ENCODE results near the gene MTX2. TPM values are rescaled to one million over a fixed set of nuclear protein-coding genes. Genes with fewer than 3 reads are reported as not detected.
"Not testable (repeated sequence)": the region's sequence is repeated elsewhere in the genome, so short reads cannot be mapped to it uniquely, and the experiment has no call there.

The MTX2 gene
- total RNA-seq, 1 donor from 2014 or later = 25.2 TPM

DNA sequence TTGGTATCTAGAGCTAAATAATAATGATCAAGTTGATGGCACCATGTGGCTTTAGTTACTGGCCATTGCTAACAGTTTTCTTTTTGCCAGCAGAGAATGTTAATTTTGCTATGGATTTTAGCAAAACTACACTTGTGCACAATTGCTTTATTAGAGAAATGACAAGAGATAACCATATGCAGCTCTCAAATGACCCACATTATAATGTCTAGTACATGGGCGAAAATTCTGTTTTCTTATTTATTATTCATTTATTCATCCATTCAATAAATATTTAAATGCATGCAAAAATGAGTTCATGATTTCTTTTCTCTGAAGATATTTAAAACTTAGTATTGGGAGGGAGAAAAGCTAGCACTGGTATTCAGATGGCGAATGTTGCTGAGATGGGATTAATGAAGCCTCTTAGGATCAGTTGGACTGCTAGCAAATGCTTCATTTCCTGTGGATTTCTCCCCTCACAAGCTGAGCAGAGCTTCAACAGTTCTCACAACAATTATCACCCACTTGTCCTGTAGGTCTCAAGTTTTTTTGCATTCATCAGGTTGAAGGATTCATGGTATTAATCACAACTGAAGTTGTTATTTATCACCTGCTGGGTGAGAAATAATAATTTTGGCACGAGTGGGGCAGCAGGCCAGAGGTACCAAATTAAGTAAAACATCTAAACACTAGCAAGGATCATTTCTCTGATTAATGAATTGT lies 95.2 kb downstream of the MTX2 start:
- no peaks in the 10 kb centered on the region for H3K4me1 Mint-ChIP-seq (ENCODE audit: low read depth, unreplicated experiment)
- Histone ChIP-seq H3K9me3 (ENCODE audit: insufficient read depth, low read depth, low read length) (no peaks in the 10 kb centered on the region), H3K27me3 (ENCODE audit: insufficient read depth, low read length) (no peaks in the 10 kb centered on the region), H4K20me1 (ENCODE audit: insufficient read depth, low read length) (no peaks in the 10 kb centered on the region), H3K4me1 (ENCODE audit: insufficient read depth, low read length) (no peaks in the 10 kb centered on the region), H3K27ac (ENCODE audit: low read depth, low read length) (no peak overlapping the region), H2AFZ (ENCODE audit: low read depth, low read length) (no peak overlapping the region), H3K4me3 (ENCODE audit: insufficient read depth, low read depth, low read length) (no peak overlapping the region), H3K36me3 (ENCODE audit: insufficient read depth, low read length) (no peaks in the 10 kb centered on the region), H3K4me2 (ENCODE audit: low read length) (no peak overlapping the region), H3K79me2 (ENCODE audit: insufficient read depth, low read length) (no peaks in the 10 kb centered on the region), H3K9ac (ENCODE audit: low read length) (no peak overlapping the region)
- no peak overlapping the region for H3K4me3 Mint-ChIP-seq (ENCODE audit: unreplicated experiment)
- FAIRE-seq = no peak
- DNase-seq (ENCODE audit: low read depth) = no peak
- no peak overlapping the region for H3K27ac Mint-ChIP-seq (ENCODE audit: unreplicated experiment)
- TF ChIP-seq, protein P1, sequence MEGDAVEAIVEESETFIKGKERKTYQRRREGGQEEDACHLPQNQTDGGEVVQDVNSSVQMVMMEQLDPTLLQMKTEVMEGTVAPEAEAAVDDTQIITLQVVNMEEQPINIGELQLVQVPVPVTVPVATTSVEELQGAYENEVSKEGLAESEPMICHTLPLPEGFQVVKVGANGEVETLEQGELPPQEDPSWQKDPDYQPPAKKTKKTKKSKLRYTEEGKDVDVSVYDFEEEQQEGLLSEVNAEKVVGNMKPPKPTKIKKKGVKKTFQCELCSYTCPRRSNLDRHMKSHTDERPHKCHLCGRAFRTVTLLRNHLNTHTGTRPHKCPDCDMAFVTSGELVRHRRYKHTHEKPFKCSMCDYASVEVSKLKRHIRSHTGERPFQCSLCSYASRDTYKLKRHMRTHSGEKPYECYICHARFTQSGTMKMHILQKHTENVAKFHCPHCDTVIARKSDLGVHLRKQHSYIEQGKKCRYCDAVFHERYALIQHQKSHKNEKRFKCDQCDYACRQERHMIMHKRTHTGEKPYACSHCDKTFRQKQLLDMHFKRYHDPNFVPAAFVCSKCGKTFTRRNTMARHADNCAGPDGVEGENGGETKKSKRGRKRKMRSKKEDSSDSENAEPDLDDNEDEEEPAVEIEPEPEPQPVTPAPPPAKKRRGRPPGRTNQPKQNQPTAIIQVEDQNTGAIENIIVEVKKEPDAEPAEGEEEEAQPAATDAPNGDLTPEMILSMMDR (IDR thresholded peaks at IDR 0.05; ENCODE audit: insufficient read depth, low read depth, low read length) = no peak
- H3K27me3 Mint-ChIP-seq (ENCODE audit: low read depth, unreplicated experiment) = no peaks in the 10 kb centered on the region
- no peaks in the 10 kb centered on the region for H3K9me3 Mint-ChIP-seq (ENCODE audit: unreplicated experiment)
- H3K36me3 Mint-ChIP-seq (ENCODE audit: low read depth, unreplicated experiment) = no peaks in the 10 kb centered on the region

DNA sequence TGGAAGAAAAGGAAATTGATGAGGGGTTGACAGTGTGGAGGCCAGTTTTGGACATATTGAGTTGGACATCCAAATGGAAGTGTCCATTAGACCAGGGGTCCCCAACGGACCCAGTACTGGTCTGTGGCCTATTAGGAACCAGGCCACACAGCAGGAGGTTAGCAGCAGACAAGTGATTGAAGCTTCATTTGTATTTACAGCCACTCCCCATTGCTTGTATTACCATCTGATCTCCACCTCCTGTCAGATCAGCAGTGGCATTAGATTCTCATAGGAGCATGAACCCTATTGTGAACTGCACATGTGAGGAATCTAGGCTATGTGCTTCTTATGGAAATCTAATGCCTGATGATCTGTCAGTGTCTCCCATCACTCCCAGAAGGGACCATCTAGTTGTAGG lies 99.1 kb downstream of the MTX2 start:
- Mint-ChIP-seq H3K27me3 (ENCODE audit: low read depth, unreplicated experiment) (no peaks in the 10 kb centered on the region), H3K9me3 (ENCODE audit: unreplicated experiment) (no peaks in the 10 kb centered on the region), H3K4me3 (ENCODE audit: unreplicated experiment) (no peak overlapping the region), H3K36me3 (ENCODE audit: low read depth, unreplicated experiment) (no peaks in the 10 kb centered on the region), H3K4me1 (ENCODE audit: low read depth, unreplicated experiment) (no peaks in the 10 kb centered on the region), H3K27ac (ENCODE audit: unreplicated experiment) (no peak overlapping the region)
- Histone ChIP-seq H3K4me1 (ENCODE audit: insufficient read depth, low read length) (no peaks in the 10 kb centered on the region), H3K4me3 (ENCODE audit: insufficient read depth, low read depth, low read length) (no peak overlapping the region), H3K9ac (ENCODE audit: low read length) (no peak overlapping the region), H3K4me2 (ENCODE audit: low read length) (no peak overlapping the region), H3K27me3 (ENCODE audit: insufficient read depth, low read length) (no peaks in the 10 kb centered on the region), H3K79me2 (ENCODE audit: insufficient read depth, low read length) (no peaks in the 10 kb centered on the region), H4K20me1 (ENCODE audit: insufficient read depth, low read length) (no peaks in the 10 kb centered on the region), H2AFZ (ENCODE audit: low read depth, low read length) (no peak overlapping the region), H3K36me3 (ENCODE audit: insufficient read depth, low read length) (no peaks in the 10 kb centered on the region), H3K27ac (ENCODE audit: low read depth, low read length) (no peak overlapping the region), H3K9me3 (ENCODE audit: insufficient read depth, low read depth, low read length) (no peaks in the 10 kb centered on the region)
- TF ChIP-seq, protein P1 (IDR thresholded peaks at IDR 0.05; ENCODE audit: insufficient read depth, low read depth, low read length) = no peak
- no peak for TF ChIP-seq EZH2 (IDR thresholded peaks at IDR 0.05; ENCODE audit: insufficient read depth, low read length)
- no peak for DNase-seq (ENCODE audit: low read depth)
- FAIRE-seq = no peak

DNA sequence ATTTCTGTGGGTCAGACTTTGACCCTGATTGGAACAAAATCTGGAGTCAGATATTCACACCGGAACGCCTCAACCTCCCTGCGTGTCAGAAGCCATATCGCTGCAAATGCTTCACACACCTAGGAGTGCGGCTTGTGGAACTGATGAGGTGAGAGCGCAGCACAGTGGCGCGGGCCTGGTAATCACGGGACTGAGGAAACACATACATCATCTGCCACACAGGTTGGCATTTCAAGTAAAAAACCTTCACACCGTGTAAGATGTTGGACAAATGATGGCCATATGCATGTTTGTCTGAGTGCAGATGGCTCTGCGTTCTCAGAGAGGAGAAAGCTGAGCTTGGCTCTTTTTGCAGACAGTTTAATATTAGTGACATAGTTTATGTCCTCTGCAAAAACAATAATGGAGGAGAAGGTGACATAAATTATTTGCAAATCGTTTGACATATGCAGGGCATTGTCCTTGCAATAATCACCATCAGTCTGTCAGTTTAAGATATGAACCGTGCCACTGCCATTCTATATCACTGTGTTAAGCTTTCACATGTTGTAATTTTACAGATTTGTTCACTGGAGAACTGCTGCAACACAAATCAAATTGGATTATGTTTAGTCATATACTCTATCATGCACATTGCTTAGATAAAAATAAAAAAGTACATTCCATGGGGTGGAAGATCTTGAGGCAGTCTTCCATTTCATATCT lies 101.4 kb downstream of the MTX2 start:
- Histone ChIP-seq H3K4me2 (ENCODE audit: low read length) (no peak overlapping the region), H3K9me3 (ENCODE audit: insufficient read depth, low read depth, low read length) (no peaks in the 10 kb centered on the region), H3K79me2 (ENCODE audit: insufficient read depth, low read length) (no peaks in the 10 kb centered on the region), H3K4me1 (ENCODE audit: insufficient read depth, low read length) (no peaks in the 10 kb centered on the region), H3K27me3 (ENCODE audit: insufficient read depth, low read length) (no peaks in the 10 kb centered on the region), H4K20me1 (ENCODE audit: insufficient read depth, low read length) (no peaks in the 10 kb centered on the region), H3K9ac (ENCODE audit: low read length) (no peak overlapping the region), H3K4me3 (ENCODE audit: insufficient read depth, low read depth, low read length) (no peak overlapping the region), H3K27ac (ENCODE audit: low read depth, low read length) (no peak overlapping the region), H3K36me3 (ENCODE audit: insufficient read depth, low read length) (no peaks in the 10 kb centered on the region), H2AFZ (ENCODE audit: low read depth, low read length) (no peak overlapping the region)
- no peak for TF ChIP-seq EZH2 (IDR thresholded peaks at IDR 0.05; ENCODE audit: insufficient read depth, low read length)
- TF ChIP-seq, protein P1 (IDR thresholded peaks at IDR 0.05; ENCODE audit: insufficient read depth, low read depth, low read length) = no peak
- no peaks in the 10 kb centered on the region for H3K4me1 Mint-ChIP-seq (ENCODE audit: low read depth, unreplicated experiment)
- H3K36me3 Mint-ChIP-seq (ENCODE audit: low read depth, unreplicated experiment) = no peaks in the 10 kb centered on the region
- no peak overlapping the region for H3K27ac Mint-ChIP-seq (ENCODE audit: unreplicated experiment)
- H3K9me3 Mint-ChIP-seq (ENCODE audit: unreplicated experiment) = no peaks in the 10 kb centered on the region
- H3K27me3 Mint-ChIP-seq (ENCODE audit: low read depth, unreplicated experiment) = no peaks in the 10 kb centered on the region
- FAIRE-seq (no peak), DNase-seq (ENCODE audit: low read depth) (no peak)
- H3K4me3 Mint-ChIP-seq (ENCODE audit: unreplicated experiment) = no peak overlapping the region

DNA sequence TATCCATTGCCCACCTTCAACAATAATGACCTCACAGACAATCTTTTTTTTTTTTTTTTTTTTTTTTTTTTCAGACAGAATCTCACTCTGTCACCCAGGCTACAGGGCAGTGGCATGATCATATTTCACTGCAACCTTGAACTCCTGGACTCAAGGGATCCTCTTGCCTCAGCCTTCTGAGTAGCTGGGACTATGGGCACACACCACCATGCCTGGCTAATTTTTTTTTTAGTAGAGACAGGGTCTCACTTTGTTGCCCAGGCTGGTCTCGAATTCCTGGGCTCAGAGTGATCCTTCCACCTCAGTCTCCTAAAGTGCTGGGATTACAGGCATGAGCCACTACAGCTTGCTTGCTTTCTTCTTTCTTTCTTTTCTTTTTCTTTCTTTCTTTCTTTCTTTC lies 103.9 kb downstream of the MTX2 start:
- not testable (repeated sequence) for H3K4me2 ChIP-seq (ENCODE audit: low read length); H3K4me3 Mint-ChIP-seq (ENCODE audit: unreplicated experiment); H3K4me1 ChIP-seq (ENCODE audit: insufficient read depth, low read length); H3K27me3 ChIP-seq (ENCODE audit: insufficient read depth, low read length); H3K27ac ChIP-seq (ENCODE audit: low read depth, low read length); H3K27me3 Mint-ChIP-seq (ENCODE audit: low read depth, unreplicated experiment); FAIRE-seq; H3K79me2 ChIP-seq (ENCODE audit: insufficient read depth, low read length); H3K36me3 Mint-ChIP-seq (ENCODE audit: low read depth, unreplicated experiment); H3K9me3 Mint-ChIP-seq (ENCODE audit: unreplicated experiment); H4K20me1 ChIP-seq (ENCODE audit: insufficient read depth, low read length); H2AFZ ChIP-seq (ENCODE audit: low read depth, low read length); H3K36me3 ChIP-seq (ENCODE audit: insufficient read depth, low read length); H3K4me3 ChIP-seq (ENCODE audit: insufficient read depth, low read depth, low read length); H3K27ac Mint-ChIP-seq (ENCODE audit: unreplicated experiment); DNase-seq (ENCODE audit: low read depth); H3K4me1 Mint-ChIP-seq (ENCODE audit: low read depth, unreplicated experiment); H3K9me3 ChIP-seq (ENCODE audit: insufficient read depth, low read depth, low read length); H3K9ac ChIP-seq (ENCODE audit: low read length)
